BE2C (cell line): ENCODE measurements around the gene LGALS3BP.

Experiments
- DNase-seq: peaks from one replicate; pipeline ENCODE4 v3.0.0-alpha.2; 2020
- H3K27me3 ChIP-seq: fragments of 250-450 bp; sonication (Bioruptor Pico); 2 replicates; pipeline ENCODE4 v1.5.1; 2020; ENCODE audit warnings: mild to moderate bottlenecking
- H3K36me3 ChIP-seq: fragments of 250-450 bp; sonication (Bioruptor Pico); 2 replicates; pipeline ENCODE4 v1.5.1; 2020; ENCODE audit warnings: mild to moderate bottlenecking
- H3K4me1 ChIP-seq: fragments of 250-450 bp; sonication (Bioruptor Pico); 2 replicates; pipeline ENCODE4 v1.5.1; 2020
- H3K4me3 ChIP-seq: 2 replicates; pipeline ENCODE4 v1.5.1; 2011; ENCODE audit warnings: low read depth, low read length
- H3K9me3 ChIP-seq: fragments of 250-450 bp; sonication (Bioruptor Pico); 2 replicates; pipeline ENCODE4 v1.5.1; 2020
- TF ChIP-seq, protein P1 (sequence below): IDR thresholded peaks from 2 replicates; pipeline ENCODE4 v1.5.1; 2012; ENCODE audit warnings: mild to moderate bottlenecking, low read depth, low read length

The LGALS3BP gene

DNA sequence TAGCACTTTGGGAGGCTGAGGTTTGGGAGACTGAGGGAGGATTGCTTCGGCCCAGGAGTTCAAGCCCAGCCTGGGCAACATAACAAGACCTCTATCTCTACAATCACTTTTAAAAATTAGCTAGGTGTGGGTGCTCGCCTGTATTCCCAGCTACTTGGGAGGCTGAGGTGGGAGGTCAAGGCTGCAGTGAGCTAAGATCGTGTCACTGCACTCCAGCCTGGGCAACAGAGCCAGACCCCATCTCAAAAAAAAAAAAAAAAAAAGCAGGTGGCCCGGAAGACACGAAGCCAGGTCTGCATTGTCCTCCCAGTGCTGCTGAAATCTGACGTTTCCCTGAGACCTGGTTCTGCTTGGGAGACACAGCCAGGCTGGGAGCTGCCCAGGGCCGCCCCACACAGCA, 35.7 kb downstream of the LGALS3BP start:
- DNase-seq = no peak
- Histone ChIP-seq H3K9me3 (no peaks in the 10 kb centered on the region), H3K27me3 (no peaks in the 10 kb centered on the region), H3K36me3 (no peaks in the 10 kb centered on the region), H3K4me3 (no peak overlapping the region), H3K4me1 (no peaks in the 10 kb centered on the region)
- TF ChIP-seq, protein P1, sequence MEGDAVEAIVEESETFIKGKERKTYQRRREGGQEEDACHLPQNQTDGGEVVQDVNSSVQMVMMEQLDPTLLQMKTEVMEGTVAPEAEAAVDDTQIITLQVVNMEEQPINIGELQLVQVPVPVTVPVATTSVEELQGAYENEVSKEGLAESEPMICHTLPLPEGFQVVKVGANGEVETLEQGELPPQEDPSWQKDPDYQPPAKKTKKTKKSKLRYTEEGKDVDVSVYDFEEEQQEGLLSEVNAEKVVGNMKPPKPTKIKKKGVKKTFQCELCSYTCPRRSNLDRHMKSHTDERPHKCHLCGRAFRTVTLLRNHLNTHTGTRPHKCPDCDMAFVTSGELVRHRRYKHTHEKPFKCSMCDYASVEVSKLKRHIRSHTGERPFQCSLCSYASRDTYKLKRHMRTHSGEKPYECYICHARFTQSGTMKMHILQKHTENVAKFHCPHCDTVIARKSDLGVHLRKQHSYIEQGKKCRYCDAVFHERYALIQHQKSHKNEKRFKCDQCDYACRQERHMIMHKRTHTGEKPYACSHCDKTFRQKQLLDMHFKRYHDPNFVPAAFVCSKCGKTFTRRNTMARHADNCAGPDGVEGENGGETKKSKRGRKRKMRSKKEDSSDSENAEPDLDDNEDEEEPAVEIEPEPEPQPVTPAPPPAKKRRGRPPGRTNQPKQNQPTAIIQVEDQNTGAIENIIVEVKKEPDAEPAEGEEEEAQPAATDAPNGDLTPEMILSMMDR = no peak

DNA sequence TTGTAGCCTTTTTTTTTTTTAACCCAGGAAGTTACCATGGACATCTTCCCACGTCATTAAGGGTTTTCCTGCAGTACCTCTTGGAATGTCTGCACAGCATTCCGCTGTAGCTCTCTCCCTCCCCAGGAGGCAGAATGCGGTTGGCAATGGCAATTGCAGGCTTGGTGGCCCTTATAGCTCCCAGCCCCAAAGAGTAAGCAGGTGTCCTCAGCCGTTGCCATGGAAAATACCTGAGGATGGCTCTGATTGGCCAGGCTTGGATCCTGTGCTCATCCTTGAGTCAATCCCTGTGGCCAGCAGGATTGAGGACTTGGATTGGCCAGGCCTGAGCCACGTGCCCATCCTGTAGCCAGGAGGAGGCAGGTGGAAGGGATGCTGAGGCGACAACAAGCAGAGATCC, 39.0 kb downstream of the LGALS3BP start:
- H3K4me1 ChIP-seq = peaks cover 2% of the 10 kb centered on the region
- no peak overlapping the region for H3K4me3 ChIP-seq
- H3K9me3 ChIP-seq = no peaks in the 10 kb centered on the region
- no peaks in the 10 kb centered on the region for H3K36me3 ChIP-seq
- TF ChIP-seq, protein P1 = no peak
- no peak for DNase-seq
- no peaks in the 10 kb centered on the region for H3K27me3 ChIP-seq

DNA sequence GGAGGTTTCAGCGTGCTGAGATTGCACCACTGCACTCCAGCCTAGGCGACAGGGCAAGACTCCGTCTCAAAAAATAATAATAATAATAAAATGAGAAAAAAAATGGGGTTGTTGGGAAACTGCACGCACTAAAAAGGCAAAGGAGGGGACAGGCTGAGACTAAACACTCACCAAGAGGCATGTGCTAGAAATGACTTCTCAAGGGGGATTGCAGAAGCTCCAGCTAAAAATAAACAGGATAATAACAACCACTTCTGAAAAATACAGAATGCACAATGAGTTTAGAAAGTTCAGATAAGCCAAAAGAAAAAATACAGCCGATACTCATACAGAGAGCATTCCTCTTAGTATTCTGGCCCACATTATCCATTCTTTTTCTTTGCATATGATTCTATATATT, 39.5 kb downstream of the LGALS3BP start:
- H3K4me3 ChIP-seq = no peak overlapping the region
- H3K36me3 ChIP-seq = no peaks in the 10 kb centered on the region
- H3K4me1 ChIP-seq = peaks cover 7% of the 10 kb centered on the region
- H3K9me3 ChIP-seq = no peaks in the 10 kb centered on the region
- no peaks in the 10 kb centered on the region for H3K27me3 ChIP-seq
- no peak for DNase-seq
- TF ChIP-seq, protein P1 = no peak

DNA sequence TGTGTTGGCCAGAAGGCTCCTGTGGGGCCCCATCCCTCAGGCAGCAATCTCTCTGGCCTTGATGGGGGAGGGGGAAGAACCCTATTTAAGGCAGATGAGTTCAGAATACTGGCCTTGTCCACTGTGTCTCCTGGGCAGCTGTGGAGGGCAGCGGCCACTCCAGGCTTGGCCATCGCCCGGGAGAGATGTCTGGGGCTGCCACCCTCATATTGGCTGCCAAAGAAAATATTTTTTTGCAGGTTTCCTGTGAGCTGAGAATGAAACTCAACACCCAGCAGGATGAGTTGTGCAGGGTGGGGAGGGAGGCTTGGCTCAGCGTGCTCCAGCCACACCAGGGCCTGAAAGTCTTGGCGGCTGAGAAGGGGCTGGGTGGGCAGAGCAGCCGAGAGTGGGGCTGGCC, 40.1 kb downstream of the LGALS3BP start:
- Histone ChIP-seq H3K4me3 (no peak overlapping the region), H3K27me3 (no peaks in the 10 kb centered on the region), H3K9me3 (no peaks in the 10 kb centered on the region), H3K36me3 (no peaks in the 10 kb centered on the region), H3K4me1 (peaks cover 13% of the 10 kb centered on the region)
- no peak for DNase-seq
- TF ChIP-seq, protein P1 = no peak

DNA sequence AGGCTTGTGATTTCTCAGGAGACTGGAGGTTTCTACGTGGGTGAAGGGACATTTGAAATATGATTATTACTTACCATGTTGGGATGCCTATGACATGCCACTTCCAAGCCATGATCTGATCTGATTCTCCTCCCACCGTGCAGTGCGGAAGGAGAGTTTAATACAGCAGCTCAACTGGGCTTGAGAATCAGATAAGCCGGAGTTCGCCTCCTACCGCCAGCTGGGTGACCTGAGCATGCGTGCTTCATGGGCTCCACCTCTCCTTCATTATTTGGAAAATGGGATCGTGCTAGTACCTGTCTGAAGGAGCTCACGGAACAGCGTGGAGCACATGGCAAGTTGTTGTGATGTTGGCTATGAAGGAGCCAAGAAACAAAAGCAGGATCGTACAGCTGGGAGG, 42.2 kb downstream of the LGALS3BP start:
- Histone ChIP-seq H3K4me1 (peaks cover 25% of the 10 kb centered on the region), H3K27me3 (no peaks in the 10 kb centered on the region), H3K36me3 (no peaks in the 10 kb centered on the region), H3K4me3 (no peak overlapping the region), H3K9me3 (no peaks in the 10 kb centered on the region)
- TF ChIP-seq, protein P1 = no peak
- DNase-seq = no peak

DNA sequence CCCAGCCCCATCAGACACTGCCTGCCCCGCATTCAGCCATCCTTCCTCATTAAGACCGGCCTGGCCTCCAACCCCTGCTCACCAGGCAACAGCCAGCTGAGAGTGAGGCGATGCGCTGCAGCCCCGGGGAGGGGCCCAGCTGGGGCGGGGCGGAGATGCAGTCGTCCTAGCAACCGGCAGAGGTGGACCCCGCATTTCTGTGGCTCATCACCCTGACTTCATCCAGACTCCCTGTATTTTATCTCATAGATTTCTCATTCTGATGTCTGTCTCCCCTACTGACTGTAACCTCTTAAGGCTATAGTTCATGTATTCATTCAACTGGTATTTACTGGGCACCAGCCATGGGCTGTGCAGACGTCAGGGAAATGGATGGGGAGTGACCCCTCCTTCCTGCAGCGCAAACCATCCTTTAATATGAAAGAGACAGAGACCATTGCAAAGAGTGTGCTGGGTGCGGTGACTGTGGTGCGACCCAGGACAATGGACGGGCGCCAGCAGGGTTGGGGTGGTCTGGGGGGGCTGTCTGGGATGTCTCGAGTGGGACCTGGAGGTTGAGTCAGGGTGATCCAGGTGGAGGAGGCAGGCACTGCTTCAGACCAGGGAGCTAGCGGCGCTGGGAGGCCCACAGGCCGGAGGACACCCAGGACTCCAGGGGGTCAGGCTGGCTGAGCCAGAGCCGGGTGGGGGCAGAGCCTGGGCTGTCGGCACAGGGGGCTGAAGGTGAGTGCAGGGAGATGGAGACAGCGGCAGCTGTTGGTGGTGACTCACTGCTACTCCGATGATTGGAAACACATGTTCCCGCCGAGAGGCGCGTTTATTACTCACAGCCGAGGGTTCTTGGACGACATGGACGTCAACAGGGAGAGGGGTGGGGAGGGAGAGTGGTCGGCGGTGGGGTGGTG, 44.1 kb downstream of the LGALS3BP start:
- no peaks in the 10 kb centered on the region for H3K9me3 ChIP-seq
- TF ChIP-seq, protein P1 = no peak
- H3K4me3 ChIP-seq = peak overlapping the region; percentile 35
- no peaks in the 10 kb centered on the region for H3K27me3 ChIP-seq
- no peaks in the 10 kb centered on the region for H3K36me3 ChIP-seq
- H3K4me1 ChIP-seq = peaks cover 25% of the 10 kb centered on the region
- peak; percentile 93 for DNase-seq
